Amniotic stem cell (primary cell): ENCODE measurements around the gene UNC79.

Experiments
- DNase-seq: peaks from one replicate; lab custom pipeline; 2025; lab: John Stamatoyannopoulos, UW

The UNC79 gene

DNA sequence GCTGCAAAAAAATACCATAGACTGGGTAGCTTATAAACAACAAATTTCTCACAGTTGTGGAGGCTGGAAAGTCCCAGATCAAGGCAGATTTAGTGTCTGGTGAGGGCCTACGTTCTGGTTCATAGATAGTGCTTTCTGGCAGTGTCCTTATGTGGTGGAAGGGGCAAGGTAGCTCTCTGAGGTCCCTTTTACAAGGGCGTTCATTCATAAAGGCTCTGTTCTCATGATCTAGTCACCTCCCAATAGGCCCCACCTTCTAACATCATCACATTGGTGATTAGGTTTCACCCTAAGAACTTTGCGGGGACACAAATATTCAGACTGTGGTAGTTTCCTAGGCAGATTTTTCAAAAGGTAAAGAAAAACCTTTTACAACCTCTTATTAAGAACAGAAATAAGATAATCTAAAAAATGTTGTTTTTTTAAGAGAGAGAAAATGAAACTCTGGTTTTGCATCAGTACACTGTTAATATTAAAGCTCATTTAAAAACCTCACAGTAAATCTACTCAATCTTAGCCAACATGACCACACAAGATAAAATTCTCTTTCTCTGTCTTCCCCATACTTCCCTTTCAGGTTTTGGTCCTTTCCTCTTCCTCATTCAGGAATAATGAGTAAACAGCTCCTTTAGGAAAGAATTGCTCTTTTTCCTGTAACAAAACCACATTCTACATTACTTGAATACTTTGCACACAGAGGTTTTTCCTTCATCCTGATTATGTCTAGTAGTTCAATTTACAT lies 117.5 kb downstream of the UNC79 start:
- DNase-seq: no peak

DNA sequence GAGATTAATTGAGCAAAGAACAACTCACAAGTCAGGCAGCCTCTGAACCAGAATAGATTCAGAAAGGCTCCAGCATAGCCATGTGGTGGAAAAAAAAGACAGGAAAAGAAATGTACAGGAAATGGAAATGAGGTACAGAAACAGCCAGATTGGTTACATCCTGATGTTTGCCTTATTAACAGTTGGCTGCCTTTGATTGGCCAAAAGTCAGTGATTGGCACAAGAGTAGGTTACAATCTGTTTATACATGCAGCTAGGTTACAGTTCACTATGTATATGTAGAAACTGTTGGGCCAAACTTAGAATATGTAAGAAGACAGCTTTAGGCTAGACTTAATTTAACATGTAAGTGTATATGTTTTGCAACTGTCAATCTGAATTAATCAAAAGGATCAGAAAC lies 118.9 kb downstream of the UNC79 start:
- DNase-seq: no peak

DNA sequence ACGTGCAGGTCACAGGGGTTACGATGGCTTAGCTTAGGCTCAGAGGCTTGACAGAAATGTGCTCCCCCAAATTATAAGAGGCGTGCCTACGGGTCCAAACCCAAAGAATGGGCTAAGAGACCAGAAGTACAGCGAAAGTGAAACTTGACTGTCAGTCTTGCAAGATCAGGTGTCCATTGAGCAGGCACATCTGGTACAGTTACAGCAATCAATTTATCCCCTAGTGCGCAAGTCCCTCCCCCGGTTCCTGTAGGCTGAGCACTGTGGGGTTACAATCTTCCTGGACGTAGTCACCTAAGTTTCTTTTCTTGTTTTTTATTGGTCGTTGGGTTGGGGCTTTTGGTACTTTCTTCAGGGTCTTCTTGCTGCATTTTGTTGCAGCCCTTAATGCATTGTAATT lies 134.2 kb downstream of the UNC79 start:
- no peak for DNase-seq

DNA sequence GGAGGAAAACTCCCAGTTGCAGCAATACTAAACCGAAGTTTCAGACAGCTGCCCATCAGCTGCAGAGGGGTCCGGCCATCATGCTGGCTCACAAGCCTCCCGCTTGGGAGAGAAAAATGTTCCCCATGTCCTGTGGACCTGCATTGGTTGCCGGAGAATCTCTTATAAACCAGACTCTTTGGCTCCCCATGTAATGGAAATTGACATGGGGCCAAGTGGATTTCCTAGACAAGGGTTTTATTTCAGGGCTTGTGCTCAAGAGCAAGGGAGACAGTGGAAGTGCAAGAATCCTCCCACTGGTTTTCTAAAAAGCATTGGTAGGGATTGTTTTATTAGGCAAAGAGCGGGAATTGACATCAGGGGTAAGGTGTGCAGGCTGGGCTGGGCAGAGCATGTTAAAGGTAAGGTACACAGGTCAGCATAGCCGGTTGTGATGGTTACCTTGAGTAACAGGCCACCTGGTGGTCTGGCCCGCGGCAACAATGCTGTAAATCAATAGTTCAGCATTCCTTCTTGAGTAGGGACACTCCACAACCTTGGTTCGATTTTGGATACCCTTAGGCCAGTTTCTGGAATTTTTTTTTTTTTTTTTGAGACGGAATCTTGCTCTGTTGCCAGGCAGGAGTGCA lies 135.4 kb downstream of the UNC79 start:
- DNase-seq: no peak

DNA sequence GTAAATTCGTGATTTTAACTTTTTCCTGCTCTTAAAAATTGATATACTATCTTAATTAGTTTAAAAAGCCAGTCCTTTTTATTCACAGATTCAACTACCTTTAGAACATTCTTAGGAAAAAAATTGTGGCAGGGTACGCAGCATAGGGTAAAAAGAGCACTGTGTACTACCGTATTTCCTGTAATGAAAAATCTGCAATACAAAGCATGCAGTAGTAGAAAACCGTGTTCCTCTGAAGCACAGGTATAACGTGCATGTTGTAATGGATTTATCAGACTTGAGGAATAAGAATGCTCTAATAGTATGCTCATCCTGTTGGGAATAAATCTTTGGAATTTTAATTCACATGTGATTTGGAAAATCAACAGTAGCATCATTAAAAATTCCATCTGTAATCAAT lies 140.5 kb downstream of the UNC79 start:
- no peak for DNase-seq

DNA sequence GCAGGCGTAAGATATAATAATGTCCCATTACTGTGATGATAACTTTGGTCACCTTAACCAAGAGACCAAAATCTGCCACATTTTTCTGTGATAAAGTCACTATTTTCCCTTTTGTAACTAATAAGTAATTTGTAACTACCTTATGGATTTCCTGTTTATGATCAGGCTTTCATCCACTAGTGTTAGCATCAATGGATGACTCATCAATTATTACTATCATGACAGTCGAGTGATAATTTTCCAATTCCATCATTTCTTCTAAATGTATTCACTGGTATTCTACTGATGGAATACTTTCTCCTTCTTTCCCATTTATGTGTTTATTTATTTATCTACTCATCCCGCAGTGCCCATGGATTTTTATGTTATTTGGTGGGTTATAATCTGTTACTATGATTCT lies 148.4 kb downstream of the UNC79 start:
- DNase-seq: no peak

DNA sequence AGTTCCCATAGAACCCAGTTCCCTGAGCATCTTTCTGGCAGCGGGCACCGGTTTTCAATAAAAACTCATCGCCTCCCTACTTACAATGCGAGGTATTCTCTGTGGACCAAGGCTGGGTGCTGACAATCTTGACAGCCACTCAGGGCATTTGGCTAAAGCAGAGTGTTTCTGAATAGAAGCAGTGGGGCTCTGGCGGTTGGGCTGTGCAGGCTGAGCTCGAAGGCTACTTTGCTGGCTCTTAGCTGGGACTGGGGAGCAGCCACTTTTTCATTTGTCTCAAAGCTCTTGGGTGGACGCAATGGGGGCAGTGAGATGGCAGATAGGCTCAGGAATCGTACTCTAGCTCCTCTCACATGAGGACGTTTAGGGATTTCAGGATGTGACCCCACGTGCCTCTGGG lies 151.8 kb downstream of the UNC79 start:
- no peak for DNase-seq

DNA sequence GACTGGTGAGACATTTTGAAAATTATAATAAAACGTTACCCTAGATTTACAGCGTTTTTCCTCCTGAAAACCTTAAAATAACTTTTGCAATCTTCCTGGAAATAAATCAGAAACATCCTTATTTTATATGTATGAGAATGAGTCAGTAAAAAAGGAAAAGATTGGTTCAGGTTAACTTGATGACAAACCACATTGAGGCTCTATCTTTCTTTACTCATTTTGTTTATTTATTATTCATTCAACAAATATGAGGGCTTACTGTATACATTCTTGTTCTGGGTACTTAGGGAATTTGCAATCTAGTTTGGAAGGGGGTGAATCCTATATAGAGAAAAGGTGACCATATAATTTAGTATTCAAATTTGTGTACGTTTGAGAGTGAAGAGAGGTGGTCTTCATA lies 156.6 kb downstream of the UNC79 start:
- DNase-seq: no peak

DNA sequence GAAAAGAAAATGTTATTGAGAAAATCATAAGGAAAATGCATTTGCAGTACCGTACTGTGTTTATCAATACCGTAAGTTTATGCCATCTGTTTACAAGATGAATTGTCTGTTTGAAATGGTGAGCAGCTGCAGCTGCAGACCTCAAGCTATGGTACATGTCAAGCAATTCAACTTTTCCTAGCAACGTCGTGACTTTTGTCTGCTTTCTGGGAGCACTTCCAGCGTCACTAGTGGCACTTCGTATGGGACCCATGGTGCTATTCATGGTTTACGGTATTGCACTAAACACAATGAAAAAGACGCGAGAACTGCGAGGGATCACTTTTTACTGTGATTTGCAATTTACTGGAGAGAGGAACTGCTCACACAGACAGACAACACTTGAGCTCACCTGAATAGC lies 160.8 kb downstream of the UNC79 start:
- DNase-seq: no peak

DNA sequence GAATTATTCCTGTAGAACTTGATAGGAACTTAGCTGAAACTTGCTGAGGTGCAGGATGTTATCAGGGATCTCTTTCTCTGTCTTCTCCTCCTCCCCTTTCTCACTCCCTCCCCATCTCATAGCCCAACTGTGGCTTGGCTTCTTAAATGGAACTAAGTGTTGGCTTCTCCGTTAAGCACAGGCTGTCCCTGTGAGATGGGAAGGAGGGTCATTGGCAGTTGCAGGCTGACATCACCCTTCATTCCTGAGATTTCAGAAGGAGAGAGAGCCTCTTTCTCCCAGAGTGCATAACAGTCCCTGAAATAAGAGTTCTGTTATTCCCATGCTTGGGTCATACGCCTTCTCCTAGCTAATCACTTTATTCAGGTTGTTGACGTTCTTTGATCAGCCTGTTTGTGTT lies 162.0 kb downstream of the UNC79 start:
- no peak for DNase-seq

DNA sequence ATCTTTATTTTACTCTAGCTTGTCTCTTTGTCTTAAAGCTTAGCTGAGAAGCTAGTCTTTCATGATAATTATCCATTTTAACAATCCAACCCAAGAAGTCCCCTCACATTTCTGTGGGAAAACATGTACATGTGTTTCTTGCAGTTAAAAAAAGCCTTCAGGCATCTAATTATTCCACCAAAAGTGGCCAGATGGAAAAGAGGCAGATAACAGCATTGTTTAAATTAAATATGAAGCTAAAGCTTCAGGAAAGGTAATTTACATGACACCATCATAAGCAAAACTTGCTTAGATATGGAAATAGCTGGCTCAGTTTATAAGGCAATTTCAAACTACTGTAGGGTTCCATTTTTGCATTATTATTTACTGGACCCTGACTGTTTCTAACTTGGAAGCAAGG lies 175.4 kb downstream of the UNC79 start:
- no peak for DNase-seq

DNA sequence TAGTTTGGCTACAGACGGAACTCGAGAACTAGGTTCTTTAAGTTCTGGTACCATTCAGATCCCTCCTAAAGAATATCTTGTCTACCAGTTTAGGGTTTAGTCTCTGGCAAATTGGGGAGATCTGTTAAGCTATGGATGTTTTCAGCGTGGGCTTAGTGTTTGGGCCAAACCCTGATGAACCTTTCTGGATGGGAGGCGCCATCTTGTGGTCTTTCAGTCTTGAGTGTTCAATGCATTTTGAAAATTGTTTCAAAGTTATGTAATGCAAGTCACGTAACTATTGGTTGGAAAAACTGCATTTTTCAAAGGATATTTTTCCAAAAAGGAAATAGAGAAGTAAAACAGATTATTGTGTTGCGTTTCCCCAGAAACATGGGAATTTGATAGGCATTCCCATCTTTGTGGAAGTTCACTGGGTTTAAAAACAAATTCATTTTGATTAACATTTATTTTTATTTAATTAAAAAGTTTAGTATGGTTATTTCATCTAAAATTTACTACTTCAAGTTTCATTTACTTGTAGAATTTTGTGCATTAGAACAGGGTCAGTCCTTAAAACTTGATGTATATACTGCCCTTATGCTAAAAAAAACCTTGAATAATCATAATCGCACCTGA lies 188.5 kb downstream of the UNC79 start:
- no peak for DNase-seq

DNA sequence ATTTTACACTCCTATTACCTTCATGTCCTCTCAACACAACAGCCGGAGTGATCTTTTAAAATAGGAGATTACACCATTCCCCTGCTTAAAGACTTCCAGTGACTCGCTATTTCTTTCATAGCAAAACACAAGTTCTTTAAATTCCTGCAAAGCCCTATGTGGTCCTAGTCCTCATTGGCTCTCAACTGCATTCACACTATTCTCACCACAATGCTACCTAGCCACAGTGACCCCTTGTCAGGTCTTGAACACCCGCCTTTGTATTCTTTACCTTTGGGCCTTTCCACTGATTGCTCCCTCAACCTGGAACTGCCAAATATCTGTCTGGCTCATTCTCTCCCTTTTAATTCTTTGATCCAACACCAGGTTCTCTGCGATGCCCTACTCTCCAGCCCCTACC lies 197.3 kb downstream of the UNC79 start:
- no peak for DNase-seq

DNA sequence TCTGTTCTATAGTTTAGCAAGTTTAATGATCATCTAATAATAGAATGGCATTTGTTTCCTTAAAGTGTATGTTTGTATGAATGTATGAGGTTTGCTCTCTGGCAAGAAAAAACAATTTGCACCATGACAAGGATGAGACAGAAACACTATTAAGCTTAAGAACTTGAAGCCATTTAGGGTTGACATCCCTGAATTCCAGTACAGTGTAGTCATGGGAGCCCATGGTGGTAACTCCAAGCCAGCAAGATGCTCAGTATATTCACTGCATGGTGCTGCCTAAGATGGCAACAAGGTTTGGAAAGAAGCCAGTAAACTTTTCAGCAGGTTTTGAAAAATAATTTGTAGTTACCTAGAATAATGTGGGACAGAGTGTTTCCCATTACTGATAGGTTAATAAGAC lies 198.9 kb downstream of the UNC79 start:
- DNase-seq: no peak

DNA sequence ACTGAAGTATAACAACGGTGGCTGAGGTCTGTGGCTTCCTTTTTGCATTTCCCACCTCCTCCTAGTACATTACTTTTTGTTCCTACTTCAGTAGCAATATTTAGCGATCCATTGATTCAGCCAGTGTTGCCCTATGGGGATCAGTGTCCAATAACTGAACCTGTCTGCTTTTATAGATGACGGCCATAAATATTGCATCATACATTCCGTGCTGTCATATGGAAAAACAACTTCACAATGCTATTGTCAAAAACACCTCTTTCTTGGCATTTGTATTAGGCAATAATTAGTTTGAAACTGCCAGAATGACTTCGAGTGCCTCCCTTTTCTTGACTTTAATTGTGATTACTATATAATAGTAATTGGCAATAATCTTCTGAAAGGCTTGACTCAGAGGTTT lies 208.1 kb downstream of the UNC79 start:
- DNase-seq: no peak

DNA sequence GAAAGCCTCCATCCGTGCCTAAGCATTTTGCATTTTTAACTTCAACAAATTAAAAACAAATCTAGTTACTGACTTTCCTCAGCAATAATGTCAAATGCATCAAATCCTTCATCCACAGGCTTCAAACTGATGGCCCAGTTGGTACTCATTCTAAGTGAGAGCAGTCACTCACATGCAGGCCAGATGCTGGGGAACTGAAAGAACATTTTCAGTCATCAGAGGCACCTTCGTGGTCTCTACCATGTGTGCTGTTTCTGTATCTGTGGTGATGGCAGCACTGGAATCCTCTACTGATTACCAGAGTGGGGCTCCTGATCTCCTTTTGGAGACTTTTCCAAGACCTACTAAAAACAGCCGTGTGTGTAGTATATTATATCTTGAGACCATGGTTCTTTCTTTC lies 212.4 kb downstream of the UNC79 start:
- no peak for DNase-seq

DNA sequence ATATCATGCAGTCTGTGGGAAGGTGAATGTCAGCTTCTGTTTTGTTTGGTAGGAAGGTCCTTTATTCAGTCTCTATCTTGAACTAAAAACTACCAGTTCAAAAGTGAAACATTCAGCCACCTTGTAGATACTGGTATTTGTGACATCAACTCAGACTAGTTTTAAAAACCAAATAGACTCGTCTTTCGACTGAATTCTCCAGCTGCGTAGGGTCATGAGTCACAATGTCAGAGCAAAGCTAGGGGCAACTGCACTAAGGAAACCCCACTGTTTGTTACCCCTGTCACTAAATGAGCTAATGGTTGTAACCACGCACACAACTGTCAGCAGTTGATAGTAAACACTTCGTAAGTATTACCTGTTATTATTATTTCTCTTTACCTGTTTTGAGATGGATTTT lies 212.9 kb downstream of the UNC79 start:
- no peak for DNase-seq

DNA sequence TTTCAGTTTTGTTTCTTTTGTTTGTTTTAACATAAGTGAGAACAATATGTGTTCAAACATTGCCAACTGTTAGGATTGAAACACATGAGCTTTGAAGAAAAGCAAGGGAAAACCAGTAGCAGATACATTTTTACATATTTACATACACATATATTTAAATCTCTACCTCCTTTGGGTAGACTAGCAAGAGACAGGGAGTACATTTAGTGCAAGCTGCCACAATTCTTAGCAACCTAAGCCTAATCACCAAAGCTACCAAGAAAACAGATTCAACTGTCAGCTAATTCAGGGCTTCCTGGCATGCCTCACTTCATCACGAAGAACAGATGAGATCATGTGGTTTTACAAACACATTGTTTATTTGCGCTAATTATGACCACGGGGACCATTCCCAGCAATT lies 214.5 kb downstream of the UNC79 start:
- DNase-seq: no peak

DNA sequence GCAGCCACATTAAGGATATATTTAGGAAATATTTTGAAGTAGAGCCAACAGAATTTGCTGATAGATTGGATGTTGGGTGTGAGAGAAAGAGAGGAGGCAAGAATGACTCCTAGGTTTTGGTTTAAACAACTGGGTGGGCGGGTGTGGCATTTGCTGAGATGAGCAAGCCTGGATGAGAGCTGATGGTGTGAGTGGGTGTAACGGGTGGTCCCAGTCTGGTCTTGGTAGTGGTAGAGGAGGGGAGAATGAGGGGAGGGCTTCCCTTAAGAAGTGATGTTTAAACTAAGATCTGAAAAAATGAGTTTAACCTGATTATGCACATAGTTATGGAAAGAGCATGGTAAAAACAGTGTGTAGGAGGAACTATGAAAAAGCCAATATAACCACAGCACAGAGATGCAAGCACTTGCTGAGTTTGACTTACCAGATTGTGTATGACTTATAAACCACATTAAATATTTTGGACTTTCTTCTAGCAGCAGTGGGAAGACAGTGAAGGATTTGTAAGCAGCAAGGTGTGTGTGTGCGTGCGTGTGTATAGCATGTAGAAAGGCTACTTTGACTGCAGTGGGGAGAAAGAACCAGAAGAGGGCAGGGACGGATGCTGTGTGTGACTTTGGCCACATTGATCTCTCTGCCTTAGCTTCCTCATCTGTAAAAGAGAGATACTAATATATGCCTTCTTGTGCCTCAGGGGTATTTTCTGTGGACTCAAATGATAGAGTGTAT lies 217.9 kb downstream of the UNC79 start:
- DNase-seq: no peak

DNA sequence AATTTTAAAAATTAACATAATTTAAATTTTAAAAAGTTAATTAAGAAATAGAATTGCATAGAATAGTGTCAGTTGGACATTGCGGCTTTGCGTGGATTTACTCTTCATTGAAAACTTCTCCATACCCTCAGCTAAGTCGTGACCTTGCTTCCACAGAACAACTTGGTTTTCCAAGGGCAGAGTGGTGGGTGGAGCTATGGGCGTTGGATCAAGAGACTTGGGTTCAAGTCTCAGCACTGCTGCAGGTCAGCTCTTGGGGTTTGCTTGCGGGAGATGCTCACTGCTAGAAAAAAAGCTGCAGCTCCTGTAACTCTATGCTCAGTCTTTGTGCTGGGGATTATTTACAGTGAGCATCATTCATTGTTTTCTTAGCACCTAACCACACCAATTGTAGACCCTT lies 223.9 kb downstream of the UNC79 start:
- no peak for DNase-seq

DNA sequence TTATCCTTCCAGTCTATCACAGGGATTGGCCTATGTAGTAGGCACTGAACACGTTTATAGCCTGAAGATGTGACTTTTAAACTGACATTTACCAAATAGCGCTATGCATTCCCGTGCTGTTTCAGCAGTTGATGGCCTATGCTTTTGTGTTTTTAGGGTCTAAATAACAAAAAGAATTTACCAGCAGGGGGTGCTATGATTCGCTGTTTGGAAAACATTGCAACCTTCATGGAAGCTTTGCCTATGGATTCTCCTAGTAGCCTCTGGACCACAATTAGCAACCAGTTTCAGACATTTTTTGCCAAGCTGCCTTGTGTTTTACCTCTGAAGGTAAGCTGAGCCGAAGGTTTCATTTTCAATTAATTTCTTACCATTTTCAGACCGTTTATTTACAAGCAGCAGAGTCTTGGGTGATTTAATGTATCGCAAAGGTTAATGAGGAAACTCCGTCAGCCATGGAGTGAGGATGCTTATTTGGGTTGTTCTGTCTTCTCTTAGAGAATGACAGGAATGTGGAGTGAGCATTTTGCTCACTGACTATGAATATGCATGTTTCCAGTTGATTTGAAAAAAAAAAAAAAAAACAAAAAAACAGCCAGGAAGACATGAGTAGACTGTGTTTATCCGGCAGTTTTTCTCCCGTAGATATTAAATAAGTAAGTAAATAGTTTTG lies 224.5 kb downstream of the UNC79 start:
- DNase-seq: peak; percentile 68

DNA sequence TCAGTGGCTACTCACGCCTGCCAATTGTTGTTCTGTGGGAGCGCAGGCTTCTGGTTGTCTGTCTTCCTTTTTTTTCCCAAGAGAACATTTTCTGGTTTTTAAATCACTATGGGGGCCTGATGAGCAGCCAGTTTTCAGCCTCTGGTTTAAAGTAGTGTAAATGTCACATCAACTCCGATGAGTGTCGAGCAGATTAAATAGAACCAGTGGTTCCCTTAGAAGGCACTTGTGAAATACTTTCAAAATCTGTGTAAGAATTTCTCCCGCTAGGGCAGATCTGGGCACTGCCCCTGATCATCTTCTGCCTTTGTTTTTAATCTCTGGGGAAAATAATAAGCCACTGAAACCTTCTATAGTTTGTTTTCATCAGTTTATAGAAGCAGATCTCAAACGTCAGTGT lies 227.1 kb downstream of the UNC79 start:
- DNase-seq: no peak
